Activated CD4-positive, alpha-beta memory T cell treated with anti-CD3 and anti-CD28 coated beads for 36 hours (primary cell): ENCODE results near the gene SCAPER. TPM values are rescaled to one million over a fixed set of nuclear protein-coding genes. Genes with fewer than 3 reads are reported as not detected.
"Not testable (repeated sequence)": the region's sequence is repeated elsewhere in the genome, so short reads cannot be mapped to it uniquely, and the experiment has no call there.

Experiments used
- CTCF ChIA-PET: fragments of 350-600 bp; sonication (Branson Sonifier 250); formaldehyde crosslinking; loops from one replicate; lab custom pipeline; 2021; ENCODE audit warnings: antibody characterized with exemption, inconsistent platforms; lab: Charles Lee
- POLR2A ChIA-PET: fragments of 350-600 bp; sonication (Branson Sonifier 250); formaldehyde crosslinking; loops from one replicate; lab custom pipeline; 2021; ENCODE audit warnings: antibody characterized with exemption; lab: Charles Lee
- DNase-seq: peaks from one replicate; pipeline ENCODE4 v3.0.0-alpha.2; 2020
- H3K27ac Mint-ChIP-seq: one replicate; pipeline ENCODE4 v1.8.0; 2021; ENCODE audit warnings: mixed read lengths
- H3K27me3 Mint-ChIP-seq: one replicate; pipeline ENCODE4 v1.8.0; 2021; ENCODE audit warnings: mixed read lengths
- H3K36me3 Mint-ChIP-seq: one replicate; pipeline ENCODE4 v1.8.0; 2021; ENCODE audit warnings: mixed read lengths
- H3K4me1 Mint-ChIP-seq: one replicate; pipeline ENCODE4 v1.8.0; 2021; ENCODE audit warnings: low read depth, mixed read lengths
- H3K4me3 Mint-ChIP-seq: one replicate; pipeline ENCODE4 v1.8.0; 2021; ENCODE audit warnings: mild to moderate bottlenecking, mixed read lengths
- H3K9me3 Mint-ChIP-seq: one replicate; pipeline ENCODE4 v1.8.0; 2021; ENCODE audit warnings: mixed read lengths
- intact Hi-C: fragments of 100-400 bp; cut with micrococcal nuclease; formaldehyde crosslinking; loops from one replicate; pipeline ENCODE4 v1.15.1; 2023
- total RNA-seq, 2 experiments: library from RNA; stranded (reverse); gene quantifications; one replicate each; pipeline ENCODE4 v1.2.3, GENCODE V29; 2021

SCAPER gene
- total RNA-seq, 2 experiments from 2014 or later = 21.5 to 22.9 TPM

DNA sequence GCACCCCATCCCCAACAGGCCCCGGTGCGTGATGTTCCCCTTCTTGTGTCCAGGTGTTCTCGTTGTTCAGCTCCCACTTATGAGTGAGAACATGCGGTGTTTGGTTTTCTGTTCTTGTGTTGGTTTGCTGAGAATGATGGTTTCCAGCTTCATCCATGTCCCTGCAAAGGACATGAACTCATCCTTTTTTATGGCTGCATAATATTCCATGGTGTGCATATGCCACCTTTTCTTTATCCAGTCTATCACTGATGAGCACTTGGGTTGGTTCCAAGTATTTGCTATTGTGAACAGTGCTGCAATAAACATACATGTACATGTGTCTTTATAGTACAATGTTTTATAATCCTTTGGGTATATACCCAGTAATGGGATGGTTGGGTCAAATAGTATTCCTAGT, 217.5 kb downstream of the SCAPER start:
- intact Hi-C loops, DNase-seq, H3K27me3 Mint-ChIP-seq, CTCF ChIA-PET, H3K9me3 Mint-ChIP-seq, H3K4me3 Mint-ChIP-seq, POLR2A ChIA-PET, H3K4me1 Mint-ChIP-seq, H3K27ac Mint-ChIP-seq: not testable (repeated sequence)
- H3K36me3 Mint-ChIP-seq = peaks cover 17% of the 10 kb centered on the region

DNA sequence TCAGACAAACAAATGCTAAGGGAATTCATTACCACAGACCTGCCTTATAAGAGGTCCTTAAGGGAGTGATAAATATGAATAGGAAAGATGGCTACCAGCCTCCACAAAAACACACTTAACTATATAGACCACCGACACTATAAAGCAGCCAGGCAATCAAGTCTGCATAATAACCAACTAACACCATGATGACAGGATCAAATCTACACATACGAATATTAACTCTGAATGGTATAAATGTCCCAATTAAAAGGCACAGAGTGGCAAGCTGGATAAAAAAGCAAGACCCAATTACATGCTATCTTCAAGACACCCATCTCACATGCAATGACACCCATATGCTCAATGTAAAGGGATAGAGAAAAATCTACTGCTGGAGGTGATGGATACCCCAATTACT, 221.1 kb downstream of the SCAPER start:
- CTCF ChIA-PET = interaction anchor here (0.6 kb wide), 1 partner anchor 372 kb away, joined by 4 read pairs; no protein-coding TSS in a partner anchor

DNA sequence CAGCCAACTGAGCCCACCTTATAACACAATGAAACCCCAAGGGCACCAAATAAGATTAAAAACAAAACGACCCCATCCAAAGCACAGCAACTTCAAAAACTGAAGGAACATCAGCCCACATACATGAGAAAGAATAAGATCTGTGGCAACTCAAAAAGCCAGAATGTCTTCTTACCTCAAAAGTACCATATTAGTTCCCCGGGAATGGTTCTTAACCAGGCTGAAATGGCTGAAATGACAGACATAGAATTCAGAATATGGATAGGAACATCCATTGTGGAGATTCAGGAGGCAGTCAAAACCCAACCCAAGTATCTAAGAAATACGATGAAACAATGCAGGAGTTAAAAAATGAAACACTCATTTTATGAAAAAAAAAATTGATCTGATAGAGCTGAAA, 222.3 kb downstream of the SCAPER start:
- Mint-ChIP-seq H3K27ac (no peak overlapping the region), H3K4me3 (no peak overlapping the region), H3K36me3 (peaks cover 11% of the 10 kb centered on the region), H3K4me1 (no peaks in the 10 kb centered on the region), H3K9me3 (peaks cover 8% of the 10 kb centered on the region), H3K27me3 (no peaks in the 10 kb centered on the region)
- no peak for DNase-seq
- ChIA-PET CTCF (no interaction called here), POLR2A (no interaction called here)
- intact Hi-C loops = no loop called here

More for the DNA sequence above, 221.1 kb downstream of the SCAPER start:
- POLR2A ChIA-PET = no interaction called here
- intact Hi-C loops = no loop called here
- H3K27me3 Mint-ChIP-seq = no peaks in the 10 kb centered on the region
- no peaks in the 10 kb centered on the region for H3K4me1 Mint-ChIP-seq
- DNase-seq = no peak
- H3K4me3 Mint-ChIP-seq = no peak overlapping the region
- peaks cover 13% of the 10 kb centered on the region for H3K9me3 Mint-ChIP-seq
- peaks cover 20% of the 10 kb centered on the region for H3K36me3 Mint-ChIP-seq
- no peak overlapping the region for H3K27ac Mint-ChIP-seq

DNA sequence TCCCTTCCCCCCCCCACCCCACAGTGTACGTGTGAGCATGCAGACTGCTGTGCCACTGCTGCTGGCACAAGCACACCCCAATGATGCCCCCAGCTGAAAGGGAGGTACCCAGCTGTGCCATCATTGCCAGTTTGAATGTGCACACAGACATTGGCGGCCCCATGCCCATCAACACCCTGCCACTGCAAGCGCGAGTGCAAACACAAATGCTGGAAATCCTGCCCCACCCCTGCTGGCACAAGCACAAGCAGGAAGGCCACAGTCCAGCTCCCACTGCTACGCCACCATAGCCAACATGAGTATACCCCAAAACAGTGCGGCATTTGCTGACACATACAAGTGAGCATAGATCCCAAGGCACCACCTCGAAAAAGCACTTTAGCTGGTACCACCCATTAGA, 222.9 kb downstream of the SCAPER start:
- Mint-ChIP-seq H3K27me3 (no peaks in the 10 kb centered on the region), H3K27ac (no peak overlapping the region), H3K4me1 (no peaks in the 10 kb centered on the region), H3K36me3 (peaks cover 11% of the 10 kb centered on the region), H3K4me3 (no peak overlapping the region), H3K9me3 (peaks cover 7% of the 10 kb centered on the region)
- ChIA-PET CTCF (no interaction called here), POLR2A (no interaction called here)
- no peak for DNase-seq
- intact Hi-C loops = no loop called here

DNA sequence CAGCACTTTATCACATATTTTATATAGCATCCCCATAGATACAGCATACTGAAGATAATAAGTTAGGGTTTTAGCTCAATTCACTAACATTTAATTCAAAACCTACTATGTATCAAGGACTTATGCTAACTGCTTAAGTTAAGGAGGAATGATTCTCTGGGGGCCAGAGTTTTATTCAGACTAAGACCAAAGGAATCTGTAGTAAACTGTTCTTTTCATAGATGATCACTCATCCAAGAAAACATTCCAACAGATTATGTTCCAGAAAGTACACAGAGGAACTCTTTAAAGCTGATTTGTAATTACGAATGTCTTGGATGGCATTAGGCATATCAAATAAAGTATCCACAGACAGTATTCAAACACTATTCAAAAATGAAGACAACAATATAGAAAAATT, 226.4 kb downstream of the SCAPER start:
- H3K4me1 Mint-ChIP-seq = no peaks in the 10 kb centered on the region

DNA sequence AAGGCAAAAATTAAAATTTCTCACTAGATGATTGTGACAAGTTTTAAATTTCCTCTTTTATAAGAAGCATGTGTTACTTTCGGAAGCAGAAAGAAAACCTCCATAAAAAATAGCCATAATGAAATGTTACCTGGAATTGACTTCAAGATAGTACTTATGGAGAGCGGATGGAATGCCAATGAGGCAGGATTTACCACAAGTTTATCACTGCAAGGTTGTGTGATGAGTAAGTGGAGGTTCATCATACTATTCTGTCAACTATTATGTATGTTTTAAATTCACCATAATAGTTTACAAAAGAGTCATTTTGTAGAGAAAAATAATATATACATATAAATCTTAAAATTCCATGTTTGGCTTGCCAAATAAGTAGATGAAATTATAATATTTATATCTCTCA, 230.3 kb downstream of the SCAPER start:
- Mint-ChIP-seq H3K4me1 (no peaks in the 10 kb centered on the region), H3K4me3 (no peak overlapping the region), H3K9me3 (no peaks in the 10 kb centered on the region), H3K27ac (no peak overlapping the region), H3K27me3 (no peaks in the 10 kb centered on the region), H3K36me3 (no peaks in the 10 kb centered on the region)
- ChIA-PET CTCF (no interaction called here), POLR2A (no interaction called here)
- intact Hi-C loops = no loop called here
- DNase-seq = no peak

More for the DNA sequence above, 226.4 kb downstream of the SCAPER start:
- ChIA-PET POLR2A (no interaction called here), CTCF (no interaction called here)
- peaks cover 8% of the 10 kb centered on the region for H3K36me3 Mint-ChIP-seq
- no peak for DNase-seq
- H3K27me3 Mint-ChIP-seq = no peaks in the 10 kb centered on the region
- H3K9me3 Mint-ChIP-seq = peaks cover 4% of the 10 kb centered on the region
- no peak overlapping the region for H3K4me3 Mint-ChIP-seq
- intact Hi-C loops = no loop called here
- no peak overlapping the region for H3K27ac Mint-ChIP-seq

DNA sequence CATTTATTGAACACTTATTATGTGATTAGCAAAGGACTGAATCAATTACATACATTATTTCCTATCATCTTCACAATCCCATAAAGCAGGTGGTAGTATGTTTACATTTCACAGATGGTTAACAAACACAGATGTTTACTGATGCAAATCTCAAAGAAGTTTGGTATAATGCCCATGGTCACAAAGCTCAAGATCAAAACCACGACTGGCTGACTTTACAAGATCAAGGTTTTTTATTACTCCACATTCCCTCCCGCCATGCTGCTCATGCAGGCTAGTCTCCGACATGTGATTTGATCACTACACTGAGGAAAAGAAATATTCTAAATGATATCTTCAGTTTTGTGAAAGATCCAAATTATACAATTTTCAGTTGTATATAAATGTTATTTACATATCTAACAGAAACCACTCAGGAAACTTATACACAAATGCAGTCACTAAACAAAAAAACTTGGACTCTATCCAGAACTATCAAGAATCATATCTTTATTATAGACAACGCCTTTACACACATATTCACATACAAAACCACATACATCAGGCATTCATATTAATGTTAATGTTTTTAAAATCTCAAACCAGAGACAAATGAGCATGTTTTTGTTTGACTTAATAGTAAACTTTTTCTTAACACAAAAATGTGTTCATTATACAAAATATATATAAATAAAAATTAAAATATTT, 235.5 kb downstream of the SCAPER start:
- CTCF ChIA-PET = no interaction called here
- Mint-ChIP-seq H3K27ac (no peak overlapping the region), H3K27me3 (no peaks in the 10 kb centered on the region), H3K9me3 (no peaks in the 10 kb centered on the region), H3K36me3 (peaks cover 3% of the 10 kb centered on the region), H3K4me1 (peaks cover 7% of the 10 kb centered on the region), H3K4me3 (no peak overlapping the region)
- POLR2A ChIA-PET = no interaction called here
- intact Hi-C loops = no loop called here
- no peak for DNase-seq

DNA sequence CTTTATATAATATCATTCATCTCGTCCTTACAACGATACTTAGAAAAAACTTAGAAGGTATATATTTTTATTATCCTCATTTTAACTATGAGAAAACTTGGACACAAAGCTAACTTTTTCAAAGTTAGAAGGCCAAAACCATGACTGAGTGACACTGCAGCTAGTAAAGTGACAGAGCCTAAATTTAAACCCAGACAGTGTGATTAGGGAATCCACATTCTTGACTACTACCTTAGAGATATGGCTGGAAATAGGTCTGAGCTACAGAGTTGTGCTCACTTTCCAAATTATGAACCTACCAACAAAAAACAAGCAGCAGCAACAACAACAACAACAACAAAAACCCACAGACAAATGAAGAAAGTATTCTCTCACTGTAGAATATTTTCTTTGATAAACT, 236.2 kb downstream of the SCAPER start:
- ChIA-PET CTCF (interaction anchor here (0.6 kb wide), 1 partner anchor 672 kb away, joined by 3 read pairs; no protein-coding TSS in a partner anchor), POLR2A (no interaction called here)
- no peaks in the 10 kb centered on the region for H3K9me3 Mint-ChIP-seq
- peaks cover 8% of the 10 kb centered on the region for H3K36me3 Mint-ChIP-seq
- H3K4me1 Mint-ChIP-seq = peaks cover 7% of the 10 kb centered on the region
- intact Hi-C loops = no loop called here
- H3K27ac Mint-ChIP-seq = no peak overlapping the region
- no peak overlapping the region for H3K4me3 Mint-ChIP-seq
- H3K27me3 Mint-ChIP-seq = no peaks in the 10 kb centered on the region
- DNase-seq = no peak

DNA sequence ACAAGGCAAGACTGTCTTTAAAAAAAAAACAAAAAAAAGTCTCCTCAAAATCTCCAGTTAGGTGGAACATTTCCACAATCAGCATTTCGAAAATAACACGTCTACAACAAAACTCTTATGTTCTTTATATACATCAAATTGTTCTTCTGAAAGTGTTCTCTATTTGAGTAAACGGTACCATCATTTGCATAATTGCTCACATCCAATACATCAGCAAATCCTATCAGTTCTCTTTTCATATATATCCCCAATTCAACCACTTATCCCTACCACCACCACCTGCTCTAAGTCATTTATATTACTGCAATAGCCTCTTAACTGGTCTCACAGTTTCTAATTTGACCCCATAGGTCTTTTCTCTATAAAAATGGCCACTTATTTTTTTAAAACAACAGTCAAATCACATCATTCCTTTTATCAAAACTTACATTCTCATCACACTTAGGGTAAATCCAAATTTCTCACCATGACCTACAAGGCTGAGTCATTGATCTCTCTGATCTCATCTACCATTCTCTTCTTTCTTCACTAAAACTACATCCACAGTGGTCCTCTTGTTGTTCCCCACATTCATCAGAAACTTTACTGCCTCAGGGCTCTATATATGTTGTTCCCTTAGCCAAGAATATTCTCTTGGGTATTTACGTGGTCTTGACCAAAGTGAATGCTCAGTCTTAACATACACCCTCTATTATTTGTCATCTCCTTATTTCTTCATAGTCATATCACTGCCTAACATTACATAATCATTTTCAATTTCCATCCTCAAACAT, 237.0 kb downstream of the SCAPER start:
- Mint-ChIP-seq H3K27me3 (no peaks in the 10 kb centered on the region), H3K4me1 (peaks cover 7% of the 10 kb centered on the region), H3K36me3 (peaks cover 11% of the 10 kb centered on the region), H3K4me3 (no peak overlapping the region), H3K9me3 (no peaks in the 10 kb centered on the region), H3K27ac (no peak overlapping the region)
- ChIA-PET POLR2A (no interaction called here), CTCF (interaction anchor here (0.6 kb wide), 1 partner anchor 671 kb away, joined by 3 read pairs; no protein-coding TSS in a partner anchor)
- intact Hi-C loops = no loop called here
- DNase-seq = no peak

DNA sequence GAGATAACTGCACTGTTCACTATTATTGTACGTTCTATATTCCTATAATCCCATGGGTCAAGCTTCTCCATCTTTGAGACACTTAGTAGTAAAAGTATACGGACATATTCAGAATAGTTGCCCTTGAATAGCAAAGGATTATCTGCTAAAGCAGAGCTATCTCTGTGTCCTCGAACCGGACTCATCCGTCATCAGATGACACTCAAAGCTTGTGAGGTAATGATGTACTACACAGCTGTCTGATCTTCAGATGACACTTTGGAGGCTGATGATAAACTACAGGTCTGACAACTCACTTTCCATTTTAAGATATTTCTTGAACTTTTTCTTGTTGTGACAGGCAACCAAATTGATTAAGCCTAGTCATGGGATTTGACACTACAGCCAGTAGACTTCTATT, 240.2 kb downstream of the SCAPER start:
- intact Hi-C loops = no loop called here
- H3K27ac Mint-ChIP-seq = no peak overlapping the region
- H3K4me3 Mint-ChIP-seq = no peak overlapping the region
- peaks cover 26% of the 10 kb centered on the region for H3K36me3 Mint-ChIP-seq
- ChIA-PET CTCF (interaction anchor here (1.3 kb wide), 1 partner anchor 526 kb away, joined by 4 read pairs; no protein-coding TSS in a partner anchor), POLR2A (no interaction called here)
- no peaks in the 10 kb centered on the region for H3K27me3 Mint-ChIP-seq
- no peak for DNase-seq
- peaks cover 7% of the 10 kb centered on the region for H3K4me1 Mint-ChIP-seq
- H3K9me3 Mint-ChIP-seq = peaks cover 6% of the 10 kb centered on the region

DNA sequence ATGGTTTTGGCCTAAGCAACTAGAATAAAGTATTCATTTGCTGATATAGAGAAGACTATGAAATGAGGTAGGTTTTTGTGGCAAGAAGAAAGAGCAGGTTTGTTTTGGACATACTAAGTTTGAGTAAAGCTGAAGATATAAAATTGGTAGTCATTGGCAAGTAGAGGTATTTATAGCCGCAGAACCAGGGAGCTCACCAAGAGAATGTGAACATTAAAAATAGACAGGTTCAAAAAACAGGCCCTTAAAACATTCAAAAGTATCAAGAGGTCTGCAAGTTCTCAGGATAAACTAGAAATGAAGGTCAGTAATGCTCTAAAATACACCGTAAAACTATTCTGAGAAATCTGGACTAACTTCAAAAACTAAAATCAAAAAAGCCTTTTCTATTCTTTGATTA, 240.7 kb downstream of the SCAPER start:
- Mint-ChIP-seq H3K27me3 (no peaks in the 10 kb centered on the region), H3K4me1 (peaks cover 7% of the 10 kb centered on the region)
- POLR2A ChIA-PET = no interaction called here

DNA sequence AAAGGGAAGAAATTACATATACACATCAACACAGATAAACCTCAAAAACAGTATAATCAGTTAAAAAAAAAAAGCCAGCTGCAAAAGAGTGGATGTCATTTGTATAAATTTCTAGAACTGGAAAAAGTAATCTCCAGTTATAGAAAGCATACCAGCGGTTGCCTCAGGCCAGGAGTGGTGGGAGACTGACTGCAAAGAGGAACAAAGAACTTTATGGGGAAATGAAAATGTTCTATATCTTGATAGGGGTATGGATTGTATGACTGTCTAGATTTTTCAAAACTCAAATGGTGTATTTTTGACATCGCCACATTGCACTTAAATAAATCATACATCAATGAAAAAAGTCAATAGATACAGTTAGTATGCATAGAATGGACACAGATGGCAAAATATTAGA, 241.6 kb downstream of the SCAPER start:
- CTCF ChIA-PET = no interaction called here
- Mint-ChIP-seq H3K27me3 (no peaks in the 10 kb centered on the region), H3K9me3 (peaks cover 9% of the 10 kb centered on the region), H3K4me3 (no peak overlapping the region), H3K27ac (no peak overlapping the region), H3K36me3 (peaks cover 37% of the 10 kb centered on the region), H3K4me1 (peaks cover 7% of the 10 kb centered on the region)
- no peak for DNase-seq
- POLR2A ChIA-PET = no interaction called here
- intact Hi-C loops = no loop called here

More for the DNA sequence above, 240.7 kb downstream of the SCAPER start:
- intact Hi-C loops = no loop called here
- peaks cover 9% of the 10 kb centered on the region for H3K9me3 Mint-ChIP-seq
- H3K36me3 Mint-ChIP-seq = peaks cover 31% of the 10 kb centered on the region
- H3K4me3 Mint-ChIP-seq = no peak overlapping the region
- H3K27ac Mint-ChIP-seq = no peak overlapping the region
- no peak for DNase-seq
- CTCF ChIA-PET = interaction anchor here (1.3 kb wide), 1 partner anchor 525 kb away, joined by 4 read pairs; no protein-coding TSS in a partner anchor
